Activated T-helper 1 cell treated with anti-CD3 and anti-CD28 coated beads, Interleukin-12 subunit alpha, Interleukin-12 subunit beta, Interleukin-2, Interleukin-4 antibody, amounts not matched to agents 30 ng/mL and 10 ng/mL and 1 ng/mL, durations not matched to agents 14 hours and 24 hours and 36 hours (primary cell): ENCODE results near the gene FARP1. TPM values are rescaled to one million over a fixed set of nuclear protein-coding genes. Genes with fewer than 3 reads are reported as not detected.

ENCODE experiments used
- DNase-seq: peaks from one replicate; pipeline ENCODE4 v3.0.0; 2021; ENCODE audit warnings: low spot score
- H3K27ac Mint-ChIP-seq: one replicate; pipeline ENCODE4 v1.8.0; 2021; ENCODE audit warnings: mild to moderate bottlenecking, mixed read lengths
- H3K27me3 Mint-ChIP-seq: one replicate; pipeline ENCODE4 v1.8.0; 2022; ENCODE audit warnings: mild to moderate bottlenecking, moderate library complexity, mixed read lengths; ENCODE audit not compliant: insufficient read depth
- H3K36me3 Mint-ChIP-seq: one replicate; pipeline ENCODE4 v1.8.0; 2021; ENCODE audit warnings: low read depth, mixed read lengths
- H3K4me1 Mint-ChIP-seq: one replicate; pipeline ENCODE4 v1.8.0; 2021; ENCODE audit warnings: low read depth, mixed read lengths
- H3K4me3 Mint-ChIP-seq: one replicate; pipeline ENCODE4 v1.8.0; 2021; ENCODE audit warnings: mild to moderate bottlenecking, moderate library complexity, mixed read lengths
- H3K9me3 Mint-ChIP-seq: one replicate; pipeline ENCODE4 v1.8.0; 2021; ENCODE audit warnings: mixed read lengths
- intact Hi-C: fragments of 100-400 bp; cut with micrococcal nuclease; formaldehyde crosslinking; loops from one replicate; pipeline ENCODE4 v1.15.1; 2024
- total RNA-seq: library from RNA; stranded (reverse); gene quantifications from 2 replicates; pipeline ENCODE4 v1.2.3, GENCODE V29; 2022

FARP1 gene
- total RNA-seq, 1 donor from 2014 or later = 0.34 TPM

GRCh38 chr13:98492335-98493041 is 349.6 kb downstream of the FARP1 start:
- H3K36me3 Mint-ChIP-seq = peaks cover 12% of the 10 kb centered on the region
- no peak overlapping the region for H3K4me3 Mint-ChIP-seq
- H3K9me3 Mint-ChIP-seq = no peaks in the 10 kb centered on the region
- no peak overlapping the region for H3K27ac Mint-ChIP-seq
- no peaks in the 10 kb centered on the region for H3K27me3 Mint-ChIP-seq
- intact Hi-C loops = no loop called here
- peaks cover 52% of the 10 kb centered on the region for H3K4me1 Mint-ChIP-seq
- no peak for DNase-seq

- peaks cover 52% of the 10 kb centered on the region for H3K4me1 Mint-ChIP-seq
- H3K27ac Mint-ChIP-seq = no peak overlapping the region
- H3K36me3 Mint-ChIP-seq = peaks cover 13% of the 10 kb centered on the region
Observed at GRCh38 chr13:98493042-98493712, 350.3 kb downstream of the FARP1 start.

GRCh38 chr13:98494769-98495168 is 351.9 kb downstream of the FARP1 start:
- peaks cover 20% of the 10 kb centered on the region for H3K36me3 Mint-ChIP-seq
- H3K4me3 Mint-ChIP-seq = no peak overlapping the region
- H3K27ac Mint-ChIP-seq = no peak overlapping the region
- no peak for DNase-seq
- intact Hi-C loops = no loop called here
- H3K27me3 Mint-ChIP-seq = no peaks in the 10 kb centered on the region
- H3K4me1 Mint-ChIP-seq = peaks cover 37% of the 10 kb centered on the region
- no peaks in the 10 kb centered on the region for H3K9me3 Mint-ChIP-seq

More at GRCh38 chr13:98493042-98493712, 350.3 kb downstream of the FARP1 start:
- DNase-seq = no peak
- Mint-ChIP-seq H3K9me3 (no peaks in the 10 kb centered on the region), H3K4me3 (no peak overlapping the region), H3K27me3 (no peaks in the 10 kb centered on the region)
- intact Hi-C loops = no loop called here

DNA sequence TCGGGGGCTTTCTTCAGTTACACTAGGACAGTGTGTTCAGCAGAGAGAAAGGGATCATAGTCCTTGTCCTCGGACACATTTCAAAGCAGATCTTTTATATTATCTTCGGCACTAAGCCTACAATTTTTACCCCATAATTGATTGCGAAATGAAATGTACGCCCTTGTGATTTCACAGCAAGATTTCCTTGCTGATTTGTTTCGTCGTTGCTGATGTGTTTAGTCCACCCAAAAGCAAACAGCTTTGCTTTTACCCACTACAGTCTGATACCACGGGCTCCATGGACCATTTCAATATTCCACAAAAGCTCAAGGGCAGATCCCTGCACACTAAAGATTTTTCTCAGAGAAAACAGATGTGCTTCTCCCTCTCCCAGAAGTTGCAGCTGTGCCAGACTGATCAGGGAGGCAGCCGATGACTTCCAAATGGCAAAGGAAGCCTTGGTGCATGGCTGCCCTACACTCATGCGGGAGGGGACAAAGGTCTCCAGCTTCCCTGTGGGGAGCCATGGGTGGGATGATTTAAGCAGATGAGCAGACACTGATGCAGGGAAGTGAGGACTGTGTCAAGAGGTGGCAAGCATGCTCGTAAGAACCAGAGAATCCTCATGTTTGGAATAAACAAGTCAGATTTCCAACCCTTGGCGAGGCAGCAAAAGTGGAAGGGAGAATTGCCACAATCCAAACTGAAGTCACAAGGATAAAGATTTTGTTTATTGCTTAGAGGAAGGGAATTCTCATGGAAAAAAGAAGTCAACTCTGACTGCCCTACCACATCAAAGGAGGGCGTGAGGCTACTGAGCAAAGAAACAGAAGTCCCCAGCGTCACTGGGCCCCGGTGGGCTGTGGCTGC is 353.0 kb downstream of the FARP1 start:
- no peak for DNase-seq
- Mint-ChIP-seq H3K27ac (no peak overlapping the region), H3K4me3 (no peak overlapping the region), H3K4me1 (peaks cover 44% of the 10 kb centered on the region), H3K27me3 (no peaks in the 10 kb centered on the region), H3K36me3 (peaks cover 24% of the 10 kb centered on the region), H3K9me3 (no peaks in the 10 kb centered on the region)
- intact Hi-C loops = no loop called here

- Mint-ChIP-seq H3K4me3 (no peak overlapping the region), H3K9me3 (no peaks in the 10 kb centered on the region), H3K36me3 (peaks cover 24% of the 10 kb centered on the region), H3K27me3 (no peaks in the 10 kb centered on the region), H3K27ac (no peak overlapping the region), H3K4me1 (peaks cover 40% of the 10 kb centered on the region)
- no peak for DNase-seq
- intact Hi-C loops = no loop called here
Observed at GRCh38 chr13:98496479-98496791, 353.5 kb downstream of the FARP1 start.

- Mint-ChIP-seq H3K36me3 (peaks cover 25% of the 10 kb centered on the region), H3K4me3 (no peak overlapping the region), H3K27ac (peak overlapping the region; percentile 44), H3K4me1 (peaks cover 38% of the 10 kb centered on the region), H3K9me3 (no peaks in the 10 kb centered on the region), H3K27me3 (no peaks in the 10 kb centered on the region)
- intact Hi-C loops = no loop called here
- DNase-seq = no peak
Observed at GRCh38 chr13:98496966-98497365, 354.1 kb downstream of the FARP1 start.

GRCh38 chr13:98500963-98501421 is 358.1 kb downstream of the FARP1 start:
- no peaks in the 10 kb centered on the region for H3K9me3 Mint-ChIP-seq
- peaks cover 60% of the 10 kb centered on the region for H3K4me1 Mint-ChIP-seq
- H3K4me3 Mint-ChIP-seq = no peak overlapping the region
- no peak overlapping the region for H3K27ac Mint-ChIP-seq
- H3K36me3 Mint-ChIP-seq = peaks cover 38% of the 10 kb centered on the region
- H3K27me3 Mint-ChIP-seq = no peaks in the 10 kb centered on the region
- intact Hi-C loops = no loop called here
- no peak for DNase-seq

GRCh38 chr13:98503175-98504028 is 360.5 kb downstream of the FARP1 start:
- intact Hi-C loops = loop anchor here (1.0 kb wide), 2 partner anchors 12 to 27 kb away; no protein-coding TSS in a partner anchor
- Mint-ChIP-seq H3K9me3 (no peaks in the 10 kb centered on the region), H3K27me3 (no peaks in the 10 kb centered on the region), H3K36me3 (peaks cover 30% of the 10 kb centered on the region), H3K27ac (no peak overlapping the region), H3K4me3 (no peak overlapping the region), H3K4me1 (peaks cover 55% of the 10 kb centered on the region)
- DNase-seq = no peak

- peaks cover 30% of the 10 kb centered on the region for H3K36me3 Mint-ChIP-seq
- H3K9me3 Mint-ChIP-seq = no peaks in the 10 kb centered on the region
- H3K27me3 Mint-ChIP-seq = no peaks in the 10 kb centered on the region
- H3K4me3 Mint-ChIP-seq = no peak overlapping the region
- no peak for DNase-seq
- H3K4me1 Mint-ChIP-seq = peaks cover 61% of the 10 kb centered on the region
- intact Hi-C loops = loop anchor here (1.0 kb wide), 2 partner anchors 11 to 28 kb away; no protein-coding TSS in a partner anchor
- H3K27ac Mint-ChIP-seq = peak overlapping the region; percentile 9
Observed at GRCh38 chr13:98504029-98504351, 361.1 kb downstream of the FARP1 start.

DNA sequence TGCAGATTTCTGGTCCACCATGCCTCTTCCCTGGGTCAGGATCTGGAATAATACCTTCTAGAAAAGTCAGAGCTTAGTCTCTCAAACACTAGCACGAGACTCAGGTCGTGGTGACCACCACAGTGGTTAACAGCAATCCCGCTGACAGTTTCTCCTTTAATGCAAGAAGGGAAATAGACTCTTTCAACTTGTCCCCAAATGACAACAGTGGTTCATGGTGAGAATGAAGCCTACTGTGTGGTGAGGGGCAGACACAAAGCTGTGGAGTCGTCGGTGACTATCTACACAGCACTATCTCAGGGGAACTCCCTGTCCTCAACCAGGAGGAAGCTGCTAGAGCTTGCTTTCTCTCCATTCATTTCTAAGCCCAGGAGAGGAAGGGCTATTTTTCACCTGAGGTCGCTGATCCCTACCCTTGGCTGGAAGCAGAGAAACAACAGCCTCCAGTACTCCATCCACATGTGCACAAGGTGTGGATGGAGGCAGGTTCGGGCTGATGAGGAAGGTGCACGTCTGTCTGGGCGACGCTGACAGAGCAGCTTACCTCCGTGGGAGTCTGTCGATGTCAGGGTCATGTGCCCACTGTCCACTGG is 361.6 kb downstream of the FARP1 start:
- Mint-ChIP-seq H3K9me3 (no peaks in the 10 kb centered on the region), H3K27me3 (no peaks in the 10 kb centered on the region), H3K4me3 (no peak overlapping the region), H3K36me3 (peaks cover 29% of the 10 kb centered on the region), H3K4me1 (peaks cover 66% of the 10 kb centered on the region), H3K27ac (peak overlapping the region; percentile 16)
- DNase-seq = peak; percentile 27
- intact Hi-C loops = loop anchor here (1.0 kb wide), 2 partner anchors 11 to 28 kb away; no protein-coding TSS in a partner anchor
